SH-SY5Y (cell line): ENCODE data around the gene GEMIN4.

Experiments
- GATA2 ChIP-seq: IDR thresholded peaks from 2 replicates; pipeline ENCODE4 v1.6.1; 2011; ENCODE audit warnings: mild to moderate bottlenecking, low read depth, low read length
- GATA3 ChIP-seq: IDR thresholded peaks from 2 replicates; pipeline ENCODE4 v1.6.1; 2011; ENCODE audit warnings: low read depth, mild to moderate bottlenecking, low read length, moderate library complexity

DNA sequence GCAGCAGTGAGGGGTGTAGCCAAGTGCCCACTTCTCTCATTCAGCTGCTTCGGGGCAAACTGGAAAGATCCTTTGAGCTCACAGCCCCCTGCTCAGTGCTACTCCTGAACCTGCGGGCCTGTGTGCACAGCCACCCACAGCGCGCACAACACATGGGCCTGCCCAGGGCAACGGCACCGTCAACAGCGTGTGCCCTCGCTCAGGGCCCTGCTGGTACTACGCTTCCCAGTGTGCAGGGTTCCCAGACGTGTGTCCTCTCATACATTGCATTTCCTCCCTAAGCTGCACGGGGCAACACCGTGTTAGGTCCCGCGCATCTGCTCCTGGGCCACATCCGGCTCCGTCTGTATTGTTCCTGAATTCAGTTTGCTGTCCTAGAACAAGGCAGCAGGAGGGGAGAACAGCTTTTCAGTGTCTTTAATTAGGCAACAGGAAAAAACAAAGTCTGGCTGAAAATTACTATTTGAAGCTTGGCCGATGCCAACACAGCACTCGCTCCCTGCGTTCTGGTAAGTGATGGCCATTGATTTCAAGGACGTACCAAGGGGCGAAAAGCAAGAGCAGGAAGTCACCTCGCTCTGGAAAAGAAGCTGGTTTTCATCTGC is 45.3 kb upstream of the GEMIN4 start:
- TF ChIP-seq GATA2 (no peak), GATA3 (no peak)
